ENCODE measurements around the gene NPRL2. TPM values are rescaled to one million over a fixed set of nuclear protein-coding genes. Genes with fewer than 3 reads are reported as not detected.

Gene NPRL2
- total and polyA plus RNA-seq, 2 of the 13 experiments (the other 11 are each of a cell fraction or from before 2014, with no cell fraction given): 30.6 to 51.4 TPM

- TF ChIP-seq ZNF362 (CRISPR knock-in tag; IDR thresholded peaks at IDR 0.05; ENCODE audit: borderline replicate concordance) (no peak), ZKSCAN8 (CRISPR knock-in tag; IDR thresholded peaks at IDR 0.05; ENCODE audit: borderline replicate concordance) (no peak; the same call in 1 of the 2 replicates), ZBED4 (CRISPR knock-in tag; IDR thresholded peaks at IDR 0.05; ENCODE audit: borderline replicate concordance) (peak; percentile 14; the same call in 1 of the 2 replicates), AFF4 (CRISPR knock-in tag; IDR thresholded peaks at IDR 0.05) (no peak), ELF1 (CRISPR knock-in tag; IDR thresholded peaks at IDR 0.05) (no peak), MAF1 (CRISPR knock-in tag; IDR thresholded peaks at IDR 0.05; ENCODE audit: borderline replicate concordance) (no peak; the same call in 1 of the 2 replicates), SCMH1 (CRISPR knock-in tag; IDR thresholded peaks at IDR 0.05; ENCODE audit: borderline replicate concordance) (no peak), ZNF644 (CRISPR knock-in tag; IDR thresholded peaks at IDR 0.05; ENCODE audit: low read depth) (no peak), JUND (CRISPR knock-in tag; IDR thresholded peaks at IDR 0.05) (peak; percentile 43; the same call in 1 of the 2 replicates), TIGD3 (CRISPR knock-in tag; IDR thresholded peaks at IDR 0.05; ENCODE audit: borderline replicate concordance) (no peak; the same call in 1 of the 2 replicates), MNT (IDR thresholded peaks at IDR 0.05) (peak; percentile 81), KLF13 (CRISPR knock-in tag; IDR thresholded peaks at IDR 0.05) (peak; percentile 85), KDM3A (CRISPR knock-in tag; IDR thresholded peaks at IDR 0.05; ENCODE audit: low read depth) (0 out of 2 replicates have a peak, but pooled peaks have one; percentile 29), ZBTB8A (CRISPR knock-in tag; IDR thresholded peaks at IDR 0.05; ENCODE audit: borderline replicate concordance, low read depth) (no peak), ZNF879 (CRISPR knock-in tag; IDR thresholded peaks at IDR 0.05) (no peak), THYN1 (CRISPR knock-in tag; IDR thresholded peaks at IDR 0.05; ENCODE audit: borderline replicate concordance, low read depth) (no peak), KDM1A (CRISPR knock-in tag; IDR thresholded peaks at IDR 0.05) (no peak)
Measured at GRCh38 chr3:50337175-50337861, 13.3 kb downstream of the NPRL2 start (continued).

All from HepG2 (cell line).